ENCODE data around the gene UBE2D2. TPM values are rescaled to one million over a fixed set of nuclear protein-coding genes. Genes with fewer than 3 reads are reported as not detected.
"Not testable (repeated sequence)": the region's sequence is repeated elsewhere in the genome, so short reads cannot be mapped to it uniquely, and the experiment has no call there.

UBE2D2 gene
- total and polyA plus RNA-seq, 9 donors = 93.2 to 127 (median 111) TPM

DNA sequence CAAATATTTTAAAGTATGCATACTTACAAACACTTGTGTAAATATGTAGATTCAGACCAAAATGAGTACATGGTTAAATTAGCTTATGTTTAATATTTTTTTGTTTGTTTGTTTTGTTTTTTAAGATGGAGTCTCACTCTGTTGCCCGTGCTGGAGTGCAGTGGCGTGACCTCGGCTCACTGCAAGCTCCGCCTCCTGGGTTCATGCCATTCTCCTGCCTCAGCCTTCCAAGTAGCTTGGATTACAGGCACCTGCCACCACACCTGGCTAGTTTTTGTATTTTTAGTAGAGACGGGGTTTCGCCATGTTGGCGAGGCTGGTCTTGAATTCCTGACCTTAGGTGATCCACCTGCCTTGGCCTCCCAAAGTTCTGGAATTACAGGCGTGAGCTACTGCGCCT, 40.8 kb downstream of the UBE2D2 start:
- H3K4me3 ChIP-seq (ENCODE audit: low read length); H3K27ac ChIP-seq (ENCODE audit: low read length); H3K4me1 ChIP-seq (ENCODE audit: control insufficient read depth, insufficient read depth, low read length); H3K27me3 ChIP-seq (ENCODE audit: control insufficient read depth, insufficient read depth, low read length); DNase-seq; H3K9me3 ChIP-seq (replicated peaks; ENCODE audit: control insufficient read depth, low read depth, low read length): not testable (repeated sequence)
- WGBS (ENCODE audit: insufficient coverage) = 96% methylated on average over 5 of the region's 9 CpGs
- H3K36me3 ChIP-seq (ENCODE audit: control insufficient read depth, insufficient read depth, low read length) = peaks cover 17% of the 10 kb centered on the region

DNA sequence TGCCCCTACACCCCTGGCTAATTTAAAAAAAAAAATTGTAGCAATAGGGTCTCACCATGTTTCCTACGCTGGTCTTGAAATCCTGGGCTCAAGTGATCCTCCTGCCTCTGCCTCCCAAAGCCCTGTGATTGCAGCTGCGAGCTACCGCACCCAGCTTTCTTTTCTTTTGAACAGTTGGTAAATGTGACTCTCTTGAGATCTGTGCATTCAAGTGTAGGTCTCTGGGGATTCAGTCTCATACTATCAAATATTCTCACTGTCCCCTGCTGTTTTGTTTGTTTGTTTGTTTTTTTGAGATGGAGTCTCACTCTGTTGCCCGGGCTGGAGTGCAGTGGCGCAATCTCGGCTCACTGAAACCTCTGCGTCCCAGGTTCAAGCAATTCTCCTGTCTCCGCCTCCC, 44.7 kb downstream of the UBE2D2 start:
- no peak overlapping the region for H3K27ac ChIP-seq (ENCODE audit: low read length)
- H3K27me3 ChIP-seq (ENCODE audit: control insufficient read depth, insufficient read depth, low read length) = no peaks in the 10 kb centered on the region
- peaks cover 17% of the 10 kb centered on the region for H3K36me3 ChIP-seq (ENCODE audit: control insufficient read depth, insufficient read depth, low read length)
- no peaks in the 10 kb centered on the region for H3K9me3 ChIP-seq (replicated peaks; ENCODE audit: control insufficient read depth, low read depth, low read length)
- H3K4me3 ChIP-seq (ENCODE audit: low read length) = no peak overlapping the region
- H3K4me1 ChIP-seq (ENCODE audit: control insufficient read depth, insufficient read depth, low read length) = no peaks in the 10 kb centered on the region
- WGBS (ENCODE audit: insufficient coverage) = 100% methylated on average over 5 of the region's 8 CpGs
- no peak for DNase-seq

DNA sequence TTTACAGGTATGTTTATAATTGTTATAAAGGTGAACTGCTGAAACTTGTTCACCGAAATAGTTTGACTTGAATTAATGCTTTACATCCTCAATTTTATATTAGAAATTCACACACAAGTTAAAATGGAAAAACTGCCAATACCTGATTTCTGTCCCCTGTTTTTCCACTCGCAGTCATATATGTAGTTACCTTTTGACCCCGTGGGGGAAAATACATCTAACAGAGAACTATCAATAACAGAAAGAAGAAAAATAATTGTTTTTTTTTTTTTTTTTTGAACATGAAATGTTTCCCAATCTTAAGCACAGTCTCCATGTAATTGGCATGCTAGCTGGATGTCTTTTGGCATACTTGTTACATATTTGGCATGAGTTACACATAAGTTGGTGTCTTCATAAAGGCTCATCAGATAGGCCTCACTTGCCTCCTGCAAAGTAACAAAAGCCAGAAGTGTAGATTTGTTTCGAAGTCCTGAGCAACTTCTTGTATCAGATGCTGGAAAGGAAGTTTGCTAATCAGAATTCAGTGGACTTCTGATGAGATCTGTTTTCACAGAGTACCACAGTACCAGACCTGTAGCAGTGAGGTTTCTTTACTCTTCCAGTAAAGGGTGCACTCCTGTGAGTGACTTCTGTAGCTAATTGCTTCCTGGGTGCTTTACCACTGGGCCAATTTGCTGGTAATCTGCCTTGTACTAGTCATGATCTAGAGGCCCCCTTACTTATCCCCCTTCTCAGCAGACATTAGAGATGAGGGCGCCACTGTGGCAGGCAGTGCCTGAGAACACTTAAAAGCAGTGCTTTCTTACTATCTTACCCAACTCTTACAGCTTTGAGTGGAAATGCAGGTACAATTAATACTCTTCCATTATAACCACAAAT, 50.8 kb downstream of the UBE2D2 start:
- H3K4me3 ChIP-seq (ENCODE audit: low read length) = no peak overlapping the region
- peak overlapping the region; percentile 7 for H3K27ac ChIP-seq (ENCODE audit: low read length)
- H3K27me3 ChIP-seq (ENCODE audit: control insufficient read depth, insufficient read depth, low read length) = no peaks in the 10 kb centered on the region
- peaks cover 2% of the 10 kb centered on the region for H3K4me1 ChIP-seq (ENCODE audit: control insufficient read depth, insufficient read depth, low read length)
- DNase-seq = peak; percentile 9
- no peaks in the 10 kb centered on the region for H3K9me3 ChIP-seq (replicated peaks; ENCODE audit: control insufficient read depth, low read depth, low read length)
- peaks cover 4% of the 10 kb centered on the region for H3K36me3 ChIP-seq (ENCODE audit: control insufficient read depth, insufficient read depth, low read length)
- no CpG with 5 or more reads among the region's 5 CpGs for whole genome bisulfite sequencing (ENCODE audit: insufficient coverage)

DNA sequence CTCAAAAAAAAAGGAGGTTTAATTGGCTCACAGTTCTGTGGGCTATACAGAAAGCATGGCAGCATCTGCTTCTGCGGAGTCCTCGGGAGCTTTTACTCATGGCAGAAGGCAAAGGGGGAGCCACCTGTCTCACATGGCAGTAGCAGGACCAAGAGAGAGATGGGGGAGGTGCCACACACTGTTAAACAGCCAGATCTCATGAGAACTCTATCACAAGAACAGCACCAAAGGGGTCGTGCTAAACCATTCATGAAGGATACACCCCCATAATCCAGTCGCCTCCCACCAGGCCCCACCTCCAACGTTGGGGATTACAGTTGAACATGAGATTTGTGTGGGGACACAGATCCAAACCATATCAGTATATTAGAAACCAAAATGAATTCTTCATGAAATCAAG, 58.7 kb downstream of the UBE2D2 start:
- Histone ChIP-seq H3K36me3 (ENCODE audit: control insufficient read depth, insufficient read depth, low read length) (peaks cover 46% of the 10 kb centered on the region), H3K27me3 (ENCODE audit: control insufficient read depth, insufficient read depth, low read length) (no peaks in the 10 kb centered on the region), H3K9me3 (replicated peaks; ENCODE audit: control insufficient read depth, low read depth, low read length) (no peaks in the 10 kb centered on the region), H3K27ac (ENCODE audit: low read length) (no peak overlapping the region), H3K4me1 (ENCODE audit: control insufficient read depth, insufficient read depth, low read length) (no peaks in the 10 kb centered on the region), H3K4me3 (ENCODE audit: low read length) (no peak overlapping the region)
- DNase-seq = no peak
- WGBS (ENCODE audit: insufficient coverage) = no CpG with 5 or more reads among the region's 5 CpGs

DNA sequence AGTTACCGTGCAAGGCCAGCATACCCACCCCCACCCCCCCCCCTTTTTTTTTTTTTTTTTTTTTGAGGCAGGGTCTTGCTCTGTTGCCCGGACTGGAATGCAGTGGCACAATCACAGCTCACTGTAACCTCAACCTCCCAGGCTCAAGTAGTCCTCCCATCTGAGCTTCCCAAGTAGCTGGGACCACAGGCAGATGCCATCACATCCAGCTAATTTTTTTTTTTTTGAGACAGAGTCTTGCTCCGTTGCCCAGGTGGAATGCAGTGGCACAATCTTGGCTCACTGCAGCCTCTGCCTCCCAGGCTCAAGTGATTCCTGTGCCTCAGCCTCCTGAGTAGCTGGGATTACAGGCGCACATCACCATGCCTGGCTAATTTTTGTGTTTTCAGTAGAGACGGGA, 64.3 kb downstream of the UBE2D2 start:
- not testable (repeated sequence) for H3K4me1 ChIP-seq (ENCODE audit: control insufficient read depth, insufficient read depth, low read length); H3K27me3 ChIP-seq (ENCODE audit: control insufficient read depth, insufficient read depth, low read length); H3K4me3 ChIP-seq (ENCODE audit: low read length); DNase-seq; H3K9me3 ChIP-seq (replicated peaks; ENCODE audit: control insufficient read depth, low read depth, low read length); H3K27ac ChIP-seq (ENCODE audit: low read length)
- WGBS (ENCODE audit: insufficient coverage) = 96% methylated on average over 5 of the region's 5 CpGs
- peaks cover 71% of the 10 kb centered on the region for H3K36me3 ChIP-seq (ENCODE audit: control insufficient read depth, insufficient read depth, low read length)

DNA sequence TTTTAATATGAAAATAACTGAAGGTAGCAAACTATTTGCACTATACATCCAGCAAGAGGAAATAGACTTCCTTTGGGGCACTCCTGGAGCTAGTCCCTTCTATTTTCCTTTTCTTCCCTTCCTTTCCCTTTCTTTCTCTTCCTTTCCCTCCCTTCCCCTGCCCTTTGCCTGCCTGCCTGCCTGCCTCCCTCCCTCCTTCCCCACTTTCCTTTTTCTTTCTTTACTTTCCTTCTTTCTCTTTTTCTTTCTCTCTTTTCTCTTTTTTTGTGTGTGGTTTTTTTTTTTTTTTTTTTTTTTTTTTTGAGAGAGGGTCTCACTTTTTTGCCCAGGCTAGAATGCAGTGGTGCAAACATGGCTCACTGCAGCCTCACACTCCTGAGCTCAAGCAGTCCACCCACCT, 69.7 kb downstream of the UBE2D2 start:
- DNase-seq = no peak
- no peak overlapping the region for H3K27ac ChIP-seq (ENCODE audit: low read length)
- H3K4me3 ChIP-seq (ENCODE audit: low read length) = no peak overlapping the region
- H3K36me3 ChIP-seq (ENCODE audit: control insufficient read depth, insufficient read depth, low read length) = peaks cover 42% of the 10 kb centered on the region
- H3K27me3 ChIP-seq (ENCODE audit: control insufficient read depth, insufficient read depth, low read length) = no peaks in the 10 kb centered on the region
- peaks cover 24% of the 10 kb centered on the region for H3K4me1 ChIP-seq (ENCODE audit: control insufficient read depth, insufficient read depth, low read length)
- H3K9me3 ChIP-seq (replicated peaks; ENCODE audit: control insufficient read depth, low read depth, low read length) = no peaks in the 10 kb centered on the region

DNA sequence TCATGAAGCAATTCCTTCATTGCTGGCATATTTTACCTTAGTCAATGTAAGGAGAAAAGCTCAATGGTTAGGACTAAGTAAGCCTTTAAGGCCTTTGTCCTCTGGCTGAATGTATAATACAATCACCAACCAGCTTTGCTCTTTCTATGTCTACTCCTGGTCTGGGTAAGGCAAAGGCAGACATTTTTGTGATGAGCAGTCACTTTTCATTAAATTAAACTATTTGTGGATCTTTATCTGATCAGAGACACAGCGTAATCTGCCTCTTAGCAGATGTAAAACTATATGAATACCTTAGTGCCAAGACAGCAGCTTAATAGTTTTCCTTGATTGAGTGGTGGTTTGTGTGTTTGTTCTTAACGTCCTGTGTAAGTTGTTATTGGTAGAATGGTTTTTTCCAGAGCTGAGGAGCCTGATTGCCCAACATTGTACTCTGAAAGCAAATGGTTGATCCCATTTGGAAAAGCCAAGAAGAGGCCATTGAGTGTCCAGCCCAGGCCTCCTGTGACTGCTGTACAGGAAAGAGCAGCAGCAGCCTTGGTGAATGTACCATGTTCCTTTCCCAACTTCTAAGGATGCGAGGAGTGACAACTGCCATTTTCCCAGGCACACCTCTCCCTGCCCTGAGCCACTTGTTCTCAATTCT, 70.5 kb downstream of the UBE2D2 start:
- Histone ChIP-seq H3K9me3 (replicated peaks; ENCODE audit: control insufficient read depth, low read depth, low read length) (no peaks in the 10 kb centered on the region), H3K36me3 (ENCODE audit: control insufficient read depth, insufficient read depth, low read length) (peaks cover 38% of the 10 kb centered on the region), H3K4me1 (ENCODE audit: control insufficient read depth, insufficient read depth, low read length) (peaks cover 32% of the 10 kb centered on the region), H3K27me3 (ENCODE audit: control insufficient read depth, insufficient read depth, low read length) (no peaks in the 10 kb centered on the region), H3K4me3 (ENCODE audit: low read length) (no peak overlapping the region), H3K27ac (ENCODE audit: low read length) (no peak overlapping the region)
- 100% methylated on average over 1 of the region's 3 CpGs for WGBS (ENCODE audit: insufficient coverage)
- no peak for DNase-seq

DNA sequence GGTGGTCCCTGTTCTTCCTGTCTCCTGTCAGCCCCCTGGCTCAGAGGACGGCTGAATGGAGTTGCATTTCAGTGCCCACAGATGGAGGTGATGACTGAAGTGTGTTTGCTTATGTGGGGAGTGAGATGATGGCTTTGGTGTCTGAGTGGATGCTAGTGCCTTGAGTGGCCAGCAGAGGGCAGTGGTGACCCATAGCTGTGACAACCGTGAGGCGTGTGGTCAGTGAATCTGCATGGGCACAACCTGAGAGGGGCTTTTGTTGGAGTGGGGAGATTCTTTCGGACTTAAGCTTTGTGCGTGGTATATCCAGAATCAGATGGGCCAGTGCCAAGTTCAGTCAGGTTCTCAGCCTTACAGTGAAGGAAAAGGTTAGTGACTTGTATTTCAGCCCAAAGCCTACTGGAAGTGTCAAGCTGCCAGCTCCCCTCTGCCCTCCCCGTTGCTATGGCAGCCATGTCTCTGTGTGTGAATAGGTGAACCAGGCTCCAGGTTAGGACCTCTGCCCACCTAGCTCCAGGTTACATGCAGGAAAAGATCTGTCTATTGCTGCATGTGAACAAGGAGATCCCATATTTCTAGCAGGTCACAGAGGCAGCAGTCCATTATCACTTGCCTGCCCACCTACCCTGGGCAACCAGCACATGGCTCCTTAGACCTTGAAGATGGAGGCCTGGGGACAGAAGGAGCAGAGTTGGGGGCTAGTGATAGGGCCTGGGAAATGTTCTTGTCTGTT, 72.3 kb downstream of the UBE2D2 start:
- 0% methylated on average over 4 of the region's 6 CpGs for WGBS (ENCODE audit: insufficient coverage)

DNA sequence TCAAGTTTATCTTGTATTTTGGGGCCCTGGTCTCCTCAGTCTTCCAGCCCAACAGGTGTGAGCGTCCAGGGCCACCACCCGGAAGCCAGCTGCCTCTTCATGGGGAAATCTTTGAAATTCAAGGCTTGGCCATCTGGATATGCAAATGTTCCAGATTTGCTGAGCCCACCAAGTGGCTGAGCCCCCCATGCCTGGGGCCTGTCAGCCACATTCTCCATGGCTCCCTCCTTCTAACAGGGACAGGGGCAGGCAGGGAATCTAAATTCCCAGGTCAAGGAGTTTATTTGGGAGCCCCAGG, 72.8 kb downstream of the UBE2D2 start:
- peaks cover 52% of the 10 kb centered on the region for H3K4me1 ChIP-seq (ENCODE audit: control insufficient read depth, insufficient read depth, low read length)
- no peak overlapping the region for H3K4me3 ChIP-seq (ENCODE audit: low read length)
- WGBS (ENCODE audit: insufficient coverage) = 48% methylated on average over 2 of the region's 2 CpGs
- no peaks in the 10 kb centered on the region for H3K9me3 ChIP-seq (replicated peaks; ENCODE audit: control insufficient read depth, low read depth, low read length)
- H3K36me3 ChIP-seq (ENCODE audit: control insufficient read depth, insufficient read depth, low read length) = peaks cover 23% of the 10 kb centered on the region
- H3K27me3 ChIP-seq (ENCODE audit: control insufficient read depth, insufficient read depth, low read length) = no peaks in the 10 kb centered on the region
- no peak for DNase-seq
- H3K27ac ChIP-seq (ENCODE audit: low read length) = no peak overlapping the region

More for the DNA sequence above, 72.3 kb downstream of the UBE2D2 start:
- Histone ChIP-seq H3K4me3 (ENCODE audit: low read length) (no peak overlapping the region), H3K27ac (ENCODE audit: low read length) (peak overlapping the region; percentile 31), H3K27me3 (ENCODE audit: control insufficient read depth, insufficient read depth, low read length) (no peaks in the 10 kb centered on the region), H3K9me3 (replicated peaks; ENCODE audit: control insufficient read depth, low read depth, low read length) (no peaks in the 10 kb centered on the region), H3K4me1 (ENCODE audit: control insufficient read depth, insufficient read depth, low read length) (peaks cover 47% of the 10 kb centered on the region), H3K36me3 (ENCODE audit: control insufficient read depth, insufficient read depth, low read length) (peaks cover 28% of the 10 kb centered on the region)
- peak; percentile 82 for DNase-seq

DNA sequence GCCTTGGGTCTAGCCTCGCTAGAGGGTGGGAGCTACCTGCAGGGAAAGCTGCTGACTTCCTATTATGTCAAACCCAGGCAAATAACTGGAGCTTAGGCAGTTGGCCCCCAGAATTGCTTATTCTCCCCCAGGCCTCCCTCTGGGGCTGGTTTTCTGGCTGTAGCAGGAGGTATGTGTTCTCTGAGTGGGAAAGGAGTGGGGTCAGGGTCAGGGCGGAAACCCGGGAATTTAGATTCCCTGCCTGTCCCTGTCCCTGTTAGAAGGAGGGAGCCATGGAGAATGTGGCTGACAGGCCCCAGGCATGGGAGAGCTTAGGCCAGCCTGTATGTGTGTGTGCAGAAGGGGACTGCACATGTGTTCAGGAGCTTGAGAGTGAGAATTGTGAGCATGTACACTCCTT, 73.4 kb downstream of the UBE2D2 start:
- Histone ChIP-seq H3K27me3 (ENCODE audit: control insufficient read depth, insufficient read depth, low read length) (no peaks in the 10 kb centered on the region), H3K27ac (ENCODE audit: low read length) (peak overlapping the region; percentile 33), H3K4me3 (ENCODE audit: low read length) (no peak overlapping the region), H3K4me1 (ENCODE audit: control insufficient read depth, insufficient read depth, low read length) (peaks cover 58% of the 10 kb centered on the region), H3K36me3 (ENCODE audit: control insufficient read depth, insufficient read depth, low read length) (peaks cover 17% of the 10 kb centered on the region), H3K9me3 (replicated peaks; ENCODE audit: control insufficient read depth, low read depth, low read length) (no peaks in the 10 kb centered on the region)
- 78% methylated on average over 3 of the region's 3 CpGs for WGBS (ENCODE audit: insufficient coverage)
- DNase-seq = no peak
